GM13976 (cell line): ENCODE data around the gene STMN1.

ENCODE experiments used
- DNase-seq: peaks from one replicate; pipeline ENCODE4 v3.0.0; 2012; ENCODE audit warnings: low spot score
- CTCF ChIP-seq: IDR thresholded peaks from 2 replicates; pipeline ENCODE4 v1.5.1; 2012; ENCODE audit warnings: borderline replicate concordance, mild to moderate bottlenecking; ENCODE audit not compliant: insufficient read depth; ENCODE audit errors: extremely low read depth, missing control alignments, control extremely low read depth
- in situ Hi-C: fragments of 300-500 bp; cut with MboI; formaldehyde crosslinking; loops from one replicate; pipeline ENCODE4 v1.12.0; 2022; ENCODE audit warnings: low sequenced_read_pairs, mixed read lengths, inconsistent platforms; ENCODE audit not compliant: unreplicated experiment

Gene STMN1

GRCh38 chr1:25885602-25886001 is 20.6 kb downstream of the STMN1 start:
- no peak for DNase-seq
- in situ Hi-C loops: no loop called here
- TF ChIP-seq CTCF: no peak

- DNase-seq: no peak
- TF ChIP-seq CTCF: no peak
- in situ Hi-C loops: no loop called here
Observed at GRCh38 chr1:25881266-25881665, 25.0 kb downstream of the STMN1 start.

- no peak for DNase-seq
- in situ Hi-C loops: no loop called here
- no peak for TF ChIP-seq CTCF
Observed at GRCh38 chr1:25880518-25880917, 25.7 kb downstream of the STMN1 start.

GRCh38 chr1:25879675-25880074 is 26.5 kb downstream of the STMN1 start:
- DNase-seq: no peak
- in situ Hi-C loops: no loop called here
- no peak for TF ChIP-seq CTCF

GRCh38 chr1:25878690-25879089 is 27.5 kb downstream of the STMN1 start:
- in situ Hi-C loops: no loop called here
- no peak for DNase-seq
- TF ChIP-seq CTCF: no peak

GRCh38 chr1:25877155-25877554 is 29.1 kb downstream of the STMN1 start:
- TF ChIP-seq CTCF: no peak
- in situ Hi-C loops: no loop called here
- DNase-seq: no peak

GRCh38 chr1:25876693-25877077 is 29.5 kb downstream of the STMN1 start:
- no peak for DNase-seq
- TF ChIP-seq CTCF: no peak
- in situ Hi-C loops: no loop called here
